GM19455 (cell line): Measurements from ENCODE around the gene TUSC1.
"Not testable (repeated sequence)": the region's sequence is repeated elsewhere in the genome, so short reads cannot be mapped to it uniquely, and the experiment has no call there.

Experiments used
- ATAC-seq: cut with Tn5 transposase; IDR thresholded peaks from one replicate; pipeline ENCODE4 v1.9.1; 2021; ENCODE audit not compliant: unreplicated experiment

TUSC1 gene

DNA sequence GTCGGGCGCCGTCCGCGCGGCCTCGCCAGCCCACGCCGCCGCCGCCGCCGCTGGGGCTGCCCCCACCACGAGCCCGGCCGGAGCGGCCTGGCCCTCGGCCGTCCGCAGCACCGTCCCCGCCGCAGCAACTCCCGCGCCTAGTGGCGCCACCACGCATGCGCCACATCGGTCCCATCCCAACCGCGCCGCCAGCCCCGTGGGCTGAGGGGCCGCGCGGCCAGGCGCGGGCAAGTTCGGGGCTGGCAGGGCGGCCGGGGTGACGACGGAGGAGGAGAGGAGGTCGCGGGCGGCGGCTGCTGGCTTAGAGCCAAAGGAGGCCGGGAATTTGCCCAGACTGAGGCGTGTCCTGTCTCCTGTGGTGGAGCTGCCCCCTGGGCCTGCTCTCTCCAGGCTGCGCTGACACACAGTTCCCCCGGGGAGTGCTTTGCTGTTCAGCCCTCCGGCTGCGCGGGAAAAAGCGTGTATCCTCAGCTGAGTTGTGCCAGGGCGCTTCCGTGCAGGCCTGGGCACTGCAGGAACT, at the start of gene TUSC1:
Gene TUSC1 (minus strand): TSS at position 298 of the 520 bp plus-strand sequence. CDS start 132 bp downstream, at position 166.
- peak; percentile 52 for ATAC-seq

DNA sequence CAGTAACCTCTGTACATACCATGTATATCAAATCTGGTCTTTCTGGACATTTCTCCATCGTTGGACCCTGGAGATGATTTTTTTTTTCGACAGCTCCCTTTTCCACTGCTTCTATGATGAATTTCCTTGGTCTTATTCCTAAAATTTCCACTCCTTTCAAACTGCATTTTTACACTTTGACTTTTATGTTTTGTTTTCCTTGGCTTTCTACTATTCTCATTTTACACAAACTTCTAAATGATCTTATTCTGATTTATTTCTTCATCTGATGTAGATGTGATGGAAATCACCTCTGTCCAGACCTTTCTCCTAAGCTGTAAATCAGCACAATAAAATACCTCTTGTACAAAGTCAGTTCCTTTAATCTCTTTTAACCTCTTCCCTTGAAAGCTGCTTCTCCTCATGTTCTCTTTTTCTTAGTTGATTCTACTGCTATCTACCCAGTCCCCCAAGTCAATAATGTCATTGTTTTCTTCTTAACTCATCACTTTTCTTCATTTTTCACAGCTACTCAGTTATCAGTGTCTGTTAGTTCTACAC, 48.7 kb upstream of the TUSC1 start:
- no peak for ATAC-seq

DNA sequence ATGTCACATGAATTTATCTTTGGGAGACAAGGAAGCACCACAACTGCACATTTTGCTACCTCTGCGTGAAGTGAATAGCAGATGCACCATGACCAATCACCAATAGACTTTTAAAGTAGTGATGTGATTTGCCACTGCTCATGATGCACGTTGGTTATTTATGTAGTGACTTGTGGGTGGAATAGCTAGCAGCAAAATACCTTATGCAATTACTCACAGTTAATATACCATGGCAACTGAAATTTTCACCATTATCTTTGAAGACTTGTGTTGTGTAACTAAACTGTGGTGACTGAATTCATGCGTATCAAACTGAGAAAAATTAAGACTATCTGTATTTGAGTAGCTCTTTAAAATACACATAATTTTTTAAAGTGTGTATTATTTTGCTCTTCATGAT, 46.2 kb upstream of the TUSC1 start:
- no peak for ATAC-seq

DNA sequence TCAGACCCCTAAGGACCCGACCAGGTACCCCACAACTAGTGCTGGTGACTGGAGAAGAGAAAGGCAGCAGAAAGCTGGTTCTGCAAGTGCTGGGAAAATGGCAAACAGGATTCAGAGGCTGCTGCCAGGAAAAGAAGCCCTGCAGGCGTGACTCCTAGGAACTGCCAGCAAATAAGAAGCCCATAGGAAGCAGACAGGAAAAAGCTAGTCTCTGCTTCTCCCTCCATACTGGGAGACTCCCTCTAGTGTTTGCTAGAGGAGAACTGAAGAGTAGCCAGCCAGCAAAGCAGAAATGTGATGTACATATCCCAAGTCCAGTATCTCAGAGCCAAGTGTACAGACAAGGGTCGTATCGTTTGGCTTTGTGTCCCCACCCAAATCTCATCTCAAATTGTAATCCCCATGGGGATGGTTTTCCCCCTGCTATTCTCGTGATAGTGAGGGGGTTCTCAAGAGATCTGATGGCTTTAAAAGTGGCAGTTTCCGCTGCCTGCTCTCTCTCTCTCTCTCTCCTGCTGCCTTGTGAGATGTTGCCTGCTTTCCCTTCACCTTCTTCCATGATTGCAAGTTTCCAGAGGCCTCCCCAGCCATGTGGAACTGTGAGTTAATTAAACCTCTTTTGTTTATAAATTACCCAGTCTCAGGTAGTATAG, 38.1 kb upstream of the TUSC1 start:
- no peak for ATAC-seq

DNA sequence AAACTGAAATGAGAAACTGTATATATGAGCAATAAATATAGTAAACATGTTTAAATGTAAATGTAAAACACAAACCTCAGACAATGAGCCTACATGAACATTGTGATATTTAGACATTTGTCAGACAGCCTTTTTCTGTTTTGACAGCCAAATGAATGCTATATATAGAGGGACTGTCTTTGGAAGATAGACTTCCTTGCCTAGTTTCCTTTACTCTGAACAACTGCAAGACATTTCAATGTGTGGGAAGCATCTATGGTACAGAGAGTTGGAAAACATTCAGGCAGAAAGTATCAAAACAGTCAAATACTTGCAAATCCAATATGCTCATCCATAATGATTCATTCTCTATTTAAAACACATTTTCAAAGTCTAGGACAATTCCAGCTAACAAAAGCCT, 31.7 kb upstream of the TUSC1 start:
- ATAC-seq = no peak

DNA sequence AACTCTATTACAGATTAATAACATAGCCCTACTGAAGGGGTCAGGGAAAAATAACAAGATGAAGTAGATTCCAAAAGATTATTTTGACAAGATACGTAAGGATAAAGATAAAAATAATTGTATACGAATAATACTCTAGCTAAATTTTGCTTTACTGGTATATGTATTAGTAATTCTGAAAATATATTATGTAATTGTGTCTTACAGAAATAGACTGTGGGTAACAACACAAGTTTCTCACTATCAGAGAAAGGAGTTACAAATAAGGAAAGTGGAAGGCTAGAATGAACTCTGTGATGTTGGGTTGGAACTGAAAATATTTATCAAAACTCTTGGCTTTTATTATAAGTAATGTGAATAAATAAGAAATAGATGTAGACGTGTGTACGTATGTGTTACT, 26.6 kb upstream of the TUSC1 start:
- ATAC-seq = no peak

DNA sequence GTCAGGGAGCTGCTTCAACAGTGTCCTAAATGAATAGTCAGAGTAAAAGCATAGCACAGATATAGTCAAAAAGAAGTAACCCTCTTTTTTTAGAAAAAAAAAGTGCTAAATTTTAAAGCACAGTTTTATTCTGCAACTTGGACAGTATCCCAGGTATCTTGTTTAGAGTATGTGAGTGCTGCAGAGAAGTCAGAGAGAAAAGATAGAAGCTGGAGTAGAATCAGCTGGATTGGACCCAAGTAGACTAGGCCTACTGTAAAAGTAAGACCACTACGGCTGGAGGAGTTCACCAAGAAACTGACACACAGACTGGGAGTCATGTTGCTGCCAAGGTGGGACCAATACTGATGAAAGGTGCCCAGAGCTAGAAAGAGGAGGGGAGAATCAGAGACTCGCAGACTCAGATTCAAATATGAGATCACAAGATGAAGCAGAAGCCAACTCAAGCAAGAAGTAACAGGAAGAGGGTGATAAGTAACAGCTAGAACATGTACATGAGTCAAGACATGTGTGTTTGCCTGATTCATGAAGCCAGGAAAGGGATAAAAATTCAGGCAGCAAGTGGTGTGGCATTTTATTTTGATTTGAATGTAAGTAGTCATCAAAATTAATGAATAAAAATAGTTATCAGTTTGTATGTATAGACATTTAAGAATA, 25.6 kb upstream of the TUSC1 start:
- ATAC-seq = no peak

GRCh38 chr9:25702536-25702935, 24.3 kb upstream of the TUSC1 start:
- no peak for ATAC-seq

DNA sequence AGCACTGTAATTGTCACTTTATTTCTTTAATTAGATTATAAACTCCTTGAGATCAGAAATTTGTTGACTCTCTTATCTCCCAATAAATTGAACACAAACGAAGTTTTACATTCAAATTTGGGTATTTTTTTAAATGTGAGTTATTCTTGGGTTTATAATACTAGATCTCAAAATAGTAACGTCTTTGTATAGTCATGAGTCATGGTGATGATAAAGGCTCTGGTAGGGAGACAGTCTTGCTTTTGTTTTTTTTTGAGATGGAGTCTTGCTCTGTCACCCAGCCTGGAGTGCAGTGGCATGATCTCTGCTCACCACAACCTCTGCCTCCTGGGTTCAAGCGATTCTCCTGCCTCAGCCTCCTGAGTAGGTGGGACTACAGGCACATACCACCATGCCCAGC, 22.7 kb upstream of the TUSC1 start:
- not testable (repeated sequence) for ATAC-seq

- ATAC-seq = no peak
Observed at GRCh38 chr9:25700430-25700829, 22.2 kb upstream of the TUSC1 start.

GRCh38 chr9:25691786-25692185, 13.5 kb upstream of the TUSC1 start:
- ATAC-seq = no peak

DNA sequence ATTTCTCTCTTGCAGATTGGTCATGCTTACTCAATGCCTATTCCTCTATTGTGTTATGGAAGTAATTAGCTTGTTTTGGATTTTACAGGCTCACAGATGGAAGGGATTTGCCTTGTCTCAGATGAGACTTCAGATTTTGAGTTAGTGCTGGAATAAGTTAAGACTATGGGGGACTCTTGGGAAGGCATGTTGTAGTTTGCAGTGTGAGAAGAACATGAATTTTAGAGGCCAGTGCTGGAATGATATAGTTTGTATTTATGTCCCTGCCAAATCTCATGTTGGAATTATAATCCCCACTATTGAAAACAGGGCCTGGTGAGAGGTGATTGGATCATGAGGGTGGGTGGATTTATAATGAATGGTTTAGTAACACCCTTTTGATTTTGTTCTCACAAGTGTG, 6.1 kb upstream of the TUSC1 start:
- ATAC-seq = no peak

- ATAC-seq = no peak
Observed at GRCh38 chr9:25681266-25681665, 3.0 kb upstream of the TUSC1 start.

- no peak for ATAC-seq
Observed at GRCh38 chr9:25678846-25679360, 659 bp upstream of the TUSC1 start.

- ATAC-seq = peak; percentile 58
Observed at GRCh38 chr9:25677301-25678146, 720 bp downstream of the TUSC1 start.

GRCh38 chr9:25675858-25676257, 2.4 kb downstream of the TUSC1 start:
- ATAC-seq = not testable (repeated sequence)

- no peak for ATAC-seq
Observed at GRCh38 chr9:25658571-25658970, 19.7 kb downstream of the TUSC1 start.

DNA sequence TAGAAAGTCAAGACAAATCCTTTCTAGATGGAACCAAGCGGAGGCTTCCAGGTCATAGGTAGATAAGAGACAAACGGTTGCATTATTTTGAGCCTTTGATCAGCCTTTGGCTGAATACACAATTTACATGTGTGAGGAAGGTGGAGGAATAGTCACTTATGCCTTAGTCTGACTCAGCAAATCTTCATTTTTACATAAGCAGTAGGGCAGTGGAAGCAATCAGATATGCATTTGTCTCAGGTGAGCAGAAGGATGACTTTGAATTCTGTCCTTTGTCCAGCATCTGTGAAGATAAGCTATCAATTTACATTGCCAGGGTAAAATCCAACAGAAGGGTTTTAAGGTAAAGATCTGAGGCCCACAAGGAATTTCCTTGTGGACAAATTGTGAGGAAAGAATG, 23.8 kb downstream of the TUSC1 start:
- ATAC-seq = no peak

DNA sequence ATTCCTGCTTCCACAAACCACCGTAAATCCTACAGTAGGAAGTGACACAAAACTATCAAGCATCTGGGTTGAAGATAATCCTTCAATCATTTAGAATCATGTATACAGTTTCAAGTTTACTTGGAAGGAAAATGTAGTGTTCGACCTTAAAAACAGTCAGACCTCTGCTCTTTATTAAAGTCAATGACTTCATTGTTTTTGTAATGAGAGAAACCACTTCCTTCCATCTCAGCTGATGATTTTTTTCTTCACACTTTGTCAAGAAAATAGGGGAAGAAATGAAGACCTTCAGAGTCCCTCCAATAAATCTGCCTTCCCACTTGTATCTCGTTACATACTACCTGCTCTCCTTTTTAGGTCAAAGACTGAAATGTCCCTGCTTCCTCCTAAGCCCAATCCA, 30.1 kb downstream of the TUSC1 start:
- ATAC-seq = no peak

GRCh38 chr9:25636026-25636425, 42.2 kb downstream of the TUSC1 start:
- no peak for ATAC-seq

DNA sequence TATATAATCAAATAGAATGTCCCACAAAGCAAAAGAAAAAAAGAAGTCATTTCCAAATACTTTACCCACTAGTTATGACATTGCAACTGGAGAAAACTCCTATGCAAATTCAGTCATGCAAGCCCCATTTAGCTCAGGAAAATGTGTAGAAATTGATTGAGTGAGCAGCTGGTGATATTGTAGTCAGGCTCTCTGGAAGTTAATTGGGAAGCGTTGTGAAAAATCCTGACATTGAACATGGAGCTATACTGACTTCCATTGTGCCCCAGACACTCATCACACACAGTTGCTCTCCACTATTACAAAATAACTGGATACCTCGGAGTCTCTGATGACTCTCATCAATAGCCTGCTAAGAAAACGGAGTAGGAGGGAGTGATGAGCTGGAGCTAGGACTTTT, 49.0 kb downstream of the TUSC1 start:
- ATAC-seq = no peak
